Astrocyte (in vitro differentiated cells and primary cell): ENCODE measurements around the gene DTNA.

Experiments
- EZH2 ChIP-seq: IDR thresholded peaks from 2 replicates; pipeline ENCODE4 v1.6.1; 2012; ENCODE audit warnings: mild to moderate bottlenecking, low read length, inconsistent platforms; ENCODE audit not compliant: insufficient read depth
- TF ChIP-seq, protein P1 (sequence below): IDR thresholded peaks from 2 replicates; pipeline ENCODE4 v1.5.1; 2011; ENCODE audit warnings: low read depth, mild to moderate bottlenecking, inconsistent platforms, low read length, moderate library complexity; ENCODE audit not compliant: insufficient read depth

DNA sequence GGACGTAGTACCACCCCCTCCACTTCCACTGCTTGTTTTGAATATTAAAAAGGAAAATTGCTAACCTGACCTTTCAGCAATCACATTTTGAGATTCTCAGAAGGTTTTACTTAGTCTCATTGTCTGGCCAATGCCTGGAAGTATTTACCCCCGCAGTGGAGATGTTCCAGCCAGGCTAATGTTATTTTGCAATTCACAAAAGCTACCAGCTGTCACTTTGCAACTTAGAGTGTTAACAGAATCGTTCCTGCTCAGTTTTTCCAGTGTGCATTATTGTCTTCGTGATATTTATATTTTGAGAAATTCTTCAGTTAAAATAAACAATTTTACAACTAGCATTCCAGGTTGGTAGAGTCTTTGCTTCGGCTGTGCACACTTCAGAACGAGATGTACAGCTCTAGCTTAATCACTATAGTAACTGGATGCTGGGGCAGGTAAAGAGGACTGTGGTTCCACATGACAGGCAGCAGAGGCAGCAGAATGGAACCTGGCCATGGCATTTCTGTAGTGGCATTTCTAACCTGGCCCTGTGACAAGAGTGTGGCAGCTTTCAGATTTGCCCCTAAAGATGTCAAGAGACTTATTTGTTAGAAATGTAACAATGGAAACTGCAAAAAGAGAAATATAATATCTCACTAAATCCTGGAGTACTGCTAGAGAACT lies 85.1 kb downstream of the DTNA start:
- TF ChIP-seq, protein P1, sequence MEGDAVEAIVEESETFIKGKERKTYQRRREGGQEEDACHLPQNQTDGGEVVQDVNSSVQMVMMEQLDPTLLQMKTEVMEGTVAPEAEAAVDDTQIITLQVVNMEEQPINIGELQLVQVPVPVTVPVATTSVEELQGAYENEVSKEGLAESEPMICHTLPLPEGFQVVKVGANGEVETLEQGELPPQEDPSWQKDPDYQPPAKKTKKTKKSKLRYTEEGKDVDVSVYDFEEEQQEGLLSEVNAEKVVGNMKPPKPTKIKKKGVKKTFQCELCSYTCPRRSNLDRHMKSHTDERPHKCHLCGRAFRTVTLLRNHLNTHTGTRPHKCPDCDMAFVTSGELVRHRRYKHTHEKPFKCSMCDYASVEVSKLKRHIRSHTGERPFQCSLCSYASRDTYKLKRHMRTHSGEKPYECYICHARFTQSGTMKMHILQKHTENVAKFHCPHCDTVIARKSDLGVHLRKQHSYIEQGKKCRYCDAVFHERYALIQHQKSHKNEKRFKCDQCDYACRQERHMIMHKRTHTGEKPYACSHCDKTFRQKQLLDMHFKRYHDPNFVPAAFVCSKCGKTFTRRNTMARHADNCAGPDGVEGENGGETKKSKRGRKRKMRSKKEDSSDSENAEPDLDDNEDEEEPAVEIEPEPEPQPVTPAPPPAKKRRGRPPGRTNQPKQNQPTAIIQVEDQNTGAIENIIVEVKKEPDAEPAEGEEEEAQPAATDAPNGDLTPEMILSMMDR = no peak
- no peak for TF ChIP-seq EZH2
